ENCODE results near the gene GLB1L2. TPM values are rescaled to one million over a fixed set of nuclear protein-coding genes. Genes with fewer than 3 reads are reported as not detected.

The GLB1L2 gene
- polyA plus RNA-seq, 4 donors, result 1.4 to 9.6 (median 4.2) TPM

DNA sequence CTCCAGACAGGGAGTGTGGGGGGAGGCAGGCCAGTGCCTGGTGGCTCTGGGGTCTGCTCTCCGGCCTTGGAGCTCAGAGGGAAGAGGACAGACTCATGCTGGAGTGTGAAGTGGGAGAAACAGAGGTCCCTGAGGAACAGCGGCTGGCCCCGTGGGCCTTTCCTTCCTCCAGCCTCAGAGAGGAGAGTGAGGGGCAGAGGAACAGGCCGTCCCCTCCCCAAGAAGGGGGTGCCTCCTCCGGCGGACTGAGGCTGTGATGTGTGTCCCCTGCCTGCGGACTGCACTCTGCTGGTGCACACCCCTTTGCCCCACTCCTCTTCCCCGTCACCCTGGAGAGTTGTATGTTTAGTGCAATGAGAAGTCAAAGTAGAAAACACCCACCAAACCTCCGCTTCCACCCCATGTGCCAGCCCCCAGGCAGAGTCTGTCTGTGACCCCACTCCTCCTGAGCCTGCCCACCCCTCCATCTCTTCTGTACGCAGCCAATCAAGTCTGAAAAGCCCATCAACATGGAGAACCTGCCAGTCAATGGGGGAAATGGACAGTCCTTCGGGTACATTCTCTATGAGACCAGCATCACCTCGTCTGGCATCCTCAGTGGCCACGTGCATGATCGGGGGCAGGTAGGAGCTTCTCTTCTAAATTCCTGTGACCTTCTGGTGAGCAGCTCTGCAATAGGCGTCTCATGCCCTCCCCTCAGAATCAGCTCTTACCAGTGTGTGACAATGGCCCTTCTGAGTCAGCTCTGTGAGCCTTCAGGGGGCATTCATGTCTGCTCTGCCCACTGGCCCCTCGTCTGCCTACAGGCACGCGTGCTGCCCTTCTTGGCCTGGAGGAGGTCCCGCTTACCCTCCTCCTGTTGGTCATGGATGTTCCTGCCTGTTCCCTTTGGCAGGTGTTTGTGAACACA, 39.0 kb downstream of the GLB1L2 start:
- WGBS, 3 donors, result 88 to 93% (median 92%) methylated on average over 17 to 19 of the region's 19 CpGs
- H3K27me3 ChIP-seq (ENCODE audit: control insufficient read depth in 3 of 3, insufficient read depth in 3 of 3, low read length in 3 of 3), result no peaks in the 10 kb centered on the region
- no peak overlapping the region for H3K4me3 ChIP-seq (ENCODE audit: low read depth in 1 of 3, low read length in 3 of 3)
- no peak overlapping the region for H3K27ac ChIP-seq (ENCODE audit: low read depth in 1 of 3, low read length in 2 of 3)
- no peak for DNase-seq
- no peak for FAIRE-seq
- no peaks in the 10 kb centered on the region for H3K4me1 ChIP-seq (ENCODE audit: control insufficient read depth in 3 of 3, insufficient read depth in 2 of 3, low read depth in 1 of 3, low read length in 2 of 3)
- H3K9me3 ChIP-seq (ENCODE audit: control insufficient read depth in 2 of 2, insufficient read depth in 1 of 2, low read depth in 1 of 2, low read length in 1 of 2), result no peaks in the 10 kb centered on the region
- peaks cover 0 to 2% (median 0%) of the 10 kb centered on the region in 3 donors for H3K36me3 ChIP-seq (ENCODE audit: control insufficient read depth in 3 of 3, insufficient read depth in 2 of 3, low read depth in 1 of 3, low read length in 3 of 3)

DNA sequence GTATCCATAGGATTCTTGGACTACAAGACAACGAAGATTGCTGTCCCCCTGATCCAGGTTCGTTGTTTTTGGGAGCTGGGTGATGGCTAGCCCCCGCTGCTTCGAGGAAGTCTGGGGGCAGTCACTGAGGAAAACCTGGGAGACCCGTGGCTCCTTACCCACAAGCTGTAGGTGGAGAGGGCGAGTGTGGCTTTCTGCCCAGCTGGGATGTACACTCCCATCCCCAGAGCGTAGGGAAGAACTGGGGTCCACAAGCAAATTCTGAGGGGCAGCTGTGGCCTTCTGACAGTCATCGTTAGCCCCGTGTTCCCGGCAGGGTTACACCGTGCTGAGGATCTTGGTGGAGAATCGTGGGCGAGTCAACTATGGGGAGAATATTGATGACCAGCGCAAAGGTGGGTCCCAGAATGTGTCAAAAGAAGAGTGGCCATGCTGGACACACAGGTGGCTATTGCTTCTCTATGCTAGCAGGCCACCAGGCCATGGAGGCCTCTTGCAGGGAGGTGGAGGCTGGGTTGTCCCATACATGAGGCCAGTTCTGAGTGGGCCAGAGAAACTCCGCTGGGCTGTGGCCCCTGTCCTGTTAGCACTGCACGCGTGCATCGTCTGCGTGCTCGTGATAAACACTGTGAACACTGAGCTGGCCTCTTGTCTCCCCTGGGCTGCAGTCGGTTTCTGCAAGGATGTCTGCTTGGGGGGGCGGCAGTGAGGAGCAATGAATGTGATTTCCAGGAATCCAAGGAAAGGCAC, 39.8 kb downstream of the GLB1L2 start:
- no peak for DNase-seq
- Histone ChIP-seq H3K36me3 (ENCODE audit: control insufficient read depth in 3 of 3, insufficient read depth in 2 of 3, low read depth in 1 of 3, low read length in 3 of 3) (peaks cover 0 to 2% (median 0%) of the 10 kb centered on the region in 3 donors), H3K4me1 (ENCODE audit: control insufficient read depth in 3 of 3, insufficient read depth in 2 of 3, low read depth in 1 of 3, low read length in 2 of 3) (no peaks in the 10 kb centered on the region), H3K27ac (ENCODE audit: low read depth in 1 of 3, low read length in 2 of 3) (no peak overlapping the region), H3K27me3 (ENCODE audit: control insufficient read depth in 3 of 3, insufficient read depth in 3 of 3, low read length in 3 of 3) (no peaks in the 10 kb centered on the region), H3K9me3 (ENCODE audit: control insufficient read depth in 2 of 2, insufficient read depth in 1 of 2, low read depth in 1 of 2, low read length in 1 of 2) (no peaks in the 10 kb centered on the region), H3K4me3 (ENCODE audit: low read depth in 1 of 3, low read length in 3 of 3) (no peak overlapping the region)
- 92 to 93% (median 93%) methylated on average over 22 of the region's 22 CpGs for WGBS, 3 donors
- no peak for FAIRE-seq

DNA sequence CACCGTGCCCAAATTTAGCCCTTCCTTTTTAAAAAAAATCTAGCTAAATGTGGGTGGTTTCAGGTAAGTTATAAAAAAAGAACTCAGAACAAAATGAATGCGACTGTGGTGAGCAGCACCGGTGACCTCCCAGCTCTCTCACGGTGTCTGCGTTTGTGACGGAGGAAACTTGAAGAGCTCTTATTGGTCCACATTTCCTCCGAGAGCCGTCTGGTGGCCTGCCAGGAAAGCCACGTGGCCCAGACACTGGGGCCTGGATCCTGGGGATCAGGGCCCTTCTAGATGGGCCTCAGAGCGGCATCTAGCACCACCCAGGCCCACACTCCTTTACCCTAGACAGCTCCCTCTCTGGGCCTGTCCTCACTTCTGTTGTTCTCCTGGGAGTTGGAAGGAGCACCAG, 40.7 kb downstream of the GLB1L2 start:
- FAIRE-seq (no peak), DNase-seq (no peak)
- peaks cover 0 to 2% (median 0%) of the 10 kb centered on the region in 3 donors for H3K36me3 ChIP-seq (ENCODE audit: control insufficient read depth in 3 of 3, insufficient read depth in 2 of 3, low read depth in 1 of 3, low read length in 3 of 3)
- H3K4me3 ChIP-seq (ENCODE audit: low read depth in 1 of 3, low read length in 3 of 3), result no peak overlapping the region
- H3K27me3 ChIP-seq (ENCODE audit: control insufficient read depth in 3 of 3, insufficient read depth in 3 of 3, low read length in 3 of 3), result no peaks in the 10 kb centered on the region
- H3K4me1 ChIP-seq (ENCODE audit: control insufficient read depth in 3 of 3, insufficient read depth in 2 of 3, low read depth in 1 of 3, low read length in 2 of 3), result no peaks in the 10 kb centered on the region
- whole genome bisulfite sequencing, 3 donors, result 82 to 89% (median 83%) methylated on average over 10 of the region's 10 CpGs
- H3K27ac ChIP-seq (ENCODE audit: low read depth in 1 of 3, low read length in 2 of 3), result no peak overlapping the region
- H3K9me3 ChIP-seq (ENCODE audit: control insufficient read depth in 2 of 2, insufficient read depth in 1 of 2, low read depth in 1 of 2, low read length in 1 of 2), result no peaks in the 10 kb centered on the region

DNA sequence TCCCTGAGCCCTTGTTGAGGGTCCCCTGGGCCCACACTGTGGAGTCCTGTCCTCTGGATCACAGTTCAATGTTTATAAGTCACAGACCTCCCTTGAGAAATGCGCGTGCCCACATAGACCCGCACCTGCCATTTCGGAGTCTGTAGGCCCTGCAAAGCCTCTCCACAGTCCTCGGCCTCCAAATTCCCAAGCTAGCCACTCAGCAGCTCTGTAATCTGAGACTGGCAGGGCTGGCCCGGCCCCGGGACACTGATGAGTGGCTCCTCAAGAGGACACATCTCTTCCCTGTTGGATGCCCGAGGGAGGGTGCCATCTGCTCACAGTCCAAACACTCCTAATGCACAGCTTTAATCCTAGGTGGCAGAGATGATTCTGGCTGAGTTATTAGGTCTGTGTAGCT, 41.2 kb downstream of the GLB1L2 start:
- DNase-seq (no peak), FAIRE-seq (no peak)
- H3K27ac ChIP-seq (ENCODE audit: low read depth in 1 of 3, low read length in 2 of 3), result no peak overlapping the region
- peaks cover 0 to 3% of the 10 kb centered on the region in 2 donors for H3K9me3 ChIP-seq (ENCODE audit: control insufficient read depth in 2 of 2, insufficient read depth in 1 of 2, low read depth in 1 of 2, low read length in 1 of 2)
- 85 to 92% (median 87%) methylated on average over 8 of the region's 8 CpGs for WGBS, 3 donors
- no peaks in the 10 kb centered on the region for H3K4me1 ChIP-seq (ENCODE audit: control insufficient read depth in 3 of 3, insufficient read depth in 2 of 3, low read depth in 1 of 3, low read length in 2 of 3)
- peaks cover 0 to 2% (median 0%) of the 10 kb centered on the region in 3 donors for H3K36me3 ChIP-seq (ENCODE audit: control insufficient read depth in 3 of 3, insufficient read depth in 2 of 3, low read depth in 1 of 3, low read length in 3 of 3)
- H3K27me3 ChIP-seq (ENCODE audit: control insufficient read depth in 3 of 3, insufficient read depth in 3 of 3, low read length in 3 of 3), result no peaks in the 10 kb centered on the region
- H3K4me3 ChIP-seq (ENCODE audit: low read depth in 1 of 3, low read length in 3 of 3), result no peak overlapping the region

DNA sequence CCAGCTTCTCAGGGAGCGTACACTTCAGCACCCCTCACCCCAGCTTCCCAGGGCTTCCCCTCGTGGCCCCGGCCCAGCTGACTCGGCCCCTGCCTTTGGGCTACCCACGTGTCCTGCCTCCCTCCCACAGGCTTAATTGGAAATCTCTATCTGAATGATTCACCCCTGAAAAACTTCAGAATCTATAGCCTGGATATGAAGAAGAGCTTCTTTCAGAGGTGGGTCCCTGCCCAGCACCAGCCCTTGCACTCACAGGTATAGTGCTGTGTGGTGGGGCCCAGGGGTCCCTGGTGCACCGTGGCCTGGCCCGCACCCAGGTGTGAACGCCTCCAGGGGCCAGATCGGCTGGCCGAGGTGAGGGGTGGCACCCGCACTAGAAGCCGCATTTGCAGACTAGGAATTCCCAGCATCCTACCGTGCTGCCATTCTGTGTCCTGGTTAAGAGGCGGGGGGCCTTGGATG, 41.8 kb downstream of the GLB1L2 start:
- peaks cover 0 to 2% (median 0%) of the 10 kb centered on the region in 3 donors for H3K36me3 ChIP-seq (ENCODE audit: control insufficient read depth in 3 of 3, insufficient read depth in 2 of 3, low read depth in 1 of 3, low read length in 3 of 3)
- peaks cover 0 to 5% of the 10 kb centered on the region in 2 donors for H3K9me3 ChIP-seq (ENCODE audit: control insufficient read depth in 2 of 2, insufficient read depth in 1 of 2, low read depth in 1 of 2, low read length in 1 of 2)
- no peak overlapping the region for H3K27ac ChIP-seq (ENCODE audit: low read depth in 1 of 3, low read length in 2 of 3)
- no peaks in the 10 kb centered on the region for H3K4me1 ChIP-seq (ENCODE audit: control insufficient read depth in 3 of 3, insufficient read depth in 2 of 3, low read depth in 1 of 3, low read length in 2 of 3)
- no peak overlapping the region for H3K4me3 ChIP-seq (ENCODE audit: low read depth in 1 of 3, low read length in 3 of 3)
- WGBS, 3 donors, result 87 to 89% (median 87%) methylated on average over 14 of the region's 14 CpGs
- no peak for DNase-seq
- H3K27me3 ChIP-seq (ENCODE audit: control insufficient read depth in 3 of 3, insufficient read depth in 3 of 3, low read length in 3 of 3), result no peaks in the 10 kb centered on the region
- no peak for FAIRE-seq

DNA sequence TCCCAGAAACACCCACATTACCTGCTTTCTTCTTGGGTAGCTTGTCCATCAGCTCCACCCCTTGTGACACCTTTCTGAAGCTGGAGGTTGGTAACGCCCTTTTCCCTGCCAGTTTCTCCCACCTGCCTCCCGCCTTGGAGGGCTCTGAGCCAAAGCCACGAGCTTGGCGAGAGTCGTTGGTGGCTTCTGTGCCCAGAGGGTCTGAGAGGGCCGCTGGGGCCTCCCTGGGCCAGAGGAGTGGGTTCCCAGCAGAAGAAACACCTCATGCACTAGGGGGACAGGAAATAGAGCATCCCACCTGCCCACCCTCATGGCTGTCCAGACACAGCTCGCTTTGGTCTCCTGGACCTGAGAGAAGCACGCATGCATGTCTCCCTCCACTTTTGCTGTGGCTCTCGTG, 42.4 kb downstream of the GLB1L2 start:
- H3K27me3 ChIP-seq (ENCODE audit: control insufficient read depth in 3 of 3, insufficient read depth in 3 of 3, low read length in 3 of 3), result no peaks in the 10 kb centered on the region
- peaks cover 0 to 2% (median 0%) of the 10 kb centered on the region in 3 donors for H3K36me3 ChIP-seq (ENCODE audit: control insufficient read depth in 3 of 3, insufficient read depth in 2 of 3, low read depth in 1 of 3, low read length in 3 of 3)
- WGBS, 3 donors, result 80 to 86% (median 83%) methylated on average over 9 of the region's 9 CpGs
- no peaks in the 10 kb centered on the region for H3K4me1 ChIP-seq (ENCODE audit: control insufficient read depth in 3 of 3, insufficient read depth in 2 of 3, low read depth in 1 of 3, low read length in 2 of 3)
- H3K27ac ChIP-seq (ENCODE audit: low read depth in 1 of 3, low read length in 2 of 3), result no peak overlapping the region
- FAIRE-seq, result no peak
- H3K4me3 ChIP-seq (ENCODE audit: low read depth in 1 of 3, low read length in 3 of 3), result no peak overlapping the region
- peaks cover 0 to 6% of the 10 kb centered on the region in 2 donors for H3K9me3 ChIP-seq (ENCODE audit: control insufficient read depth in 2 of 2, insufficient read depth in 1 of 2, low read depth in 1 of 2, low read length in 1 of 2)
- DNase-seq, result no peak

DNA sequence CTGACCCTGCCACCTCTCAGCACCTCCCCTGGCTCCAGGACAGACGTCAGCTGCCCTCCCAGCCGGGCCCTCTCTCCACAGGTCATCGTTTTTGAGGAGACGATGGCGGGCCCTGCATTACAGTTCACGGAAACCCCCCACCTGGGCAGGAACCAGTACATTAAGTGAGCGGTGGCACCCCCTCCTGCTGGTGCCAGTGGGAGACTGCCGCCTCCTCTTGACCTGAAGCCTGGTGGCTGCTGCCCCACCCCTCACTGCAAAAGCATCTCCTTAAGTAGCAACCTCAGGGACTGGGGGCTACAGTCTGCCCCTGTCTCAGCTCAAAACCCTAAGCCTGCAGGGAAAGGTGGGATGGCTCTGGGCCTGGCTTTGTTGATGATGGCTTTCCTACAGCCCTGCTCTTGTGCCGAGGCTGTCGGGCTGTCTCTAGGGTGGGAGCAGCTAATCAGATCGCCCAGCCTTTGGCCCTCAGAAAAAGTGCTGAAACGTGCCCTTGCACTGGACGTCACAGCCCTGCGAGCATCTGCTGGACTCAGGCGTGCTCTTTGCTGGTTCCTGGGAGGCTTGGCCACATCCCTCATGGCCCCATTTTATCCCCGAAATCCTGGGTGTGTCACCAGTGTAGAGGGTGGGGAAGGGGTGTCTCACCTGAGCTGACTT, 43.2 kb downstream of the GLB1L2 start:
- Histone ChIP-seq H3K27me3 (ENCODE audit: control insufficient read depth in 3 of 3, insufficient read depth in 3 of 3, low read length in 3 of 3) (no peaks in the 10 kb centered on the region), H3K4me1 (ENCODE audit: control insufficient read depth in 3 of 3, insufficient read depth in 2 of 3, low read depth in 1 of 3, low read length in 2 of 3) (no peaks in the 10 kb centered on the region), H3K4me3 (ENCODE audit: low read depth in 1 of 3, low read length in 3 of 3) (no peak overlapping the region), H3K9me3 (ENCODE audit: control insufficient read depth in 2 of 2, insufficient read depth in 1 of 2, low read depth in 1 of 2, low read length in 1 of 2) (peaks cover 0 to 10% of the 10 kb centered on the region in 2 donors), H3K36me3 (ENCODE audit: control insufficient read depth in 3 of 3, insufficient read depth in 2 of 3, low read depth in 1 of 3, low read length in 3 of 3) (peaks cover 0 to 2% (median 0%) of the 10 kb centered on the region in 3 donors), H3K27ac (ENCODE audit: low read depth in 1 of 3, low read length in 2 of 3) (no peak overlapping the region)
- DNase-seq, result no peak
- no peak for FAIRE-seq
- WGBS, 3 donors, result 83 to 89% (median 89%) methylated on average over 16 of the region's 16 CpGs
